GM18517 (cell line): ENCODE data around the gene NPAS2.

Experiments
- ATAC-seq: cut with Tn5 transposase; IDR thresholded peaks from one replicate; pipeline ENCODE4 v1.9.1; 2021; ENCODE audit warnings: mild to moderate bottlenecking, moderate library complexity; ENCODE audit not compliant: unreplicated experiment

Gene NPAS2

DNA sequence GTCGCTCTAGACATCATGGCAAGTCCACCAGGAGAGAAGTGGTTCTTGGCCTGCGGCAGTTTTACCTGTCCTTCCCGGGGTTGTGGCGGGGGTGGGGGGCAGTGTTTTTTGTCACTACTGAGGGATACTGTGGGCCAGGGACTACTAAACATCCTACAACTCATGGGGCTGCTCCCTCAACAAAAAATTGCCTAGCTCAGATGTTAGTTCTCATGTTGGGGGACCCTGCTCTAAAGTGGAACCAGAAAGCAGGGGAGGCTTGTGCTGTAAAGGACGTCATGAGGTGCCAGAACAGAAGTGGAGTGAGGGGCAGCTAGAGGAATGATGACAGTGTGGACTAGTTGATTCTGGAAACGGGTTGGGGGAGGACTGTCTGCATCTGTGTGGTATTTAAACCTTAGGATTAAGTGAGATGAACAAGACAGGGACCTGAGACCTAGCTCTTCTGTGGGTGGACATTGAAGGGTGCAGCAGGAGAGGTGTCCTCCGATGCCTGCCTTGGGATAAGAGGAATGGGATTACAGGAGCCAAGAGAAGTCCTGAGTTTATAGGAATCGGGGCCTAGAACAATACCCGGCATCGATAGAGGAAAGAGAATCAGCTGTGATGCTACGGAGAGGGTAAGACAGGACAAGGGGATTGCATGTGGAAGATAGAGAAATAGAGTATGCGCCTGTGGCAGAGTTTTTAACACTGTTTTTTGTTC lies 184.8 kb downstream of the NPAS2 start:
- ATAC-seq: no peak

- no peak for ATAC-seq
Observed at GRCh38 chr2:101006065-101006715, 186.3 kb downstream of the NPAS2 start.

DNA sequence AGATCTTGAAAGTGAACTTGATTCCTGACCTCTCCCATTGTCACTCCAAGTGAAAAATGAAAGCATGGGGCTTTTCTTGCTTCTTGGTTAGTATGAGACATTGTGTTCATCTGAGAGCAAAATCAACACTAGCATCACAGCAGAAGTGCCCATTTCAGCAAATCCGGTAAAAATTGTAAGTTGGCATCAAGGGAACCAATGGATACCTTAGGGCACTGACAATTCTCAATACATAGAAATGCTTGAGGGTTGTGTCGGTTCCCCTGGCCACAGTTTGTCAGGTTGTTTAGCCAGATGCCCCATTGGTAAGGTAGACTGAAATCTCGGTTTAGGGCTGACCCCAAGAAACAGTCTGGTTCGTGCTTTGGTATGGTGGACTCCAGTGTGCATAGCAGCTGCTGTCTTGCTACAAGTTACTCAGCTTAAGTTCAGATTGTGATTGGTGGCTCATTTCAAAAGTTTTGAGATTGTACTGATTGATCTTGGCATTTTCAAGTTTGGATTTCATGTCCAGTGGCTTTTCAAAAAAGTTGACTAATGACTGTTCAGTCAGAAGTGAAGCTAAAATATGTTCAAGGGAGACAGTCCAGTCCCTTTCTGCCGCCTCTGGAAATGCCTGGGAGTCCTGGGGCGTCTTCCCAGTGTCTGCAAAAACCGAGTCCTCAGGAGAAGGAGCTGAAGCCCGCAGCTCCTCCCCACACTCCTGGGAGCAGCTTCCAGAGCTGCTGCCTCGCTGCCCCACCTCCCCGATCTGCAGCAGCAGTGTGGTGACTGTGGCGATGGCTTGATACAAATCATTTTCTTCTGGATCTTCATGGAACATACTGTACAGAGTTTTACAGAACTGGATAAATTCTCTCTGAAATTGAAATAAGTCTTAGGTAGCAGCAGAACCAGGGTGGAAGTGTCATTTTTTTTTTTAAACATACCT lies 187.7 kb downstream of the NPAS2 start:
- no peak for ATAC-seq

GRCh38 chr2:101011152-101011551 lies 191.2 kb downstream of the NPAS2 start:
- ATAC-seq: no peak

DNA sequence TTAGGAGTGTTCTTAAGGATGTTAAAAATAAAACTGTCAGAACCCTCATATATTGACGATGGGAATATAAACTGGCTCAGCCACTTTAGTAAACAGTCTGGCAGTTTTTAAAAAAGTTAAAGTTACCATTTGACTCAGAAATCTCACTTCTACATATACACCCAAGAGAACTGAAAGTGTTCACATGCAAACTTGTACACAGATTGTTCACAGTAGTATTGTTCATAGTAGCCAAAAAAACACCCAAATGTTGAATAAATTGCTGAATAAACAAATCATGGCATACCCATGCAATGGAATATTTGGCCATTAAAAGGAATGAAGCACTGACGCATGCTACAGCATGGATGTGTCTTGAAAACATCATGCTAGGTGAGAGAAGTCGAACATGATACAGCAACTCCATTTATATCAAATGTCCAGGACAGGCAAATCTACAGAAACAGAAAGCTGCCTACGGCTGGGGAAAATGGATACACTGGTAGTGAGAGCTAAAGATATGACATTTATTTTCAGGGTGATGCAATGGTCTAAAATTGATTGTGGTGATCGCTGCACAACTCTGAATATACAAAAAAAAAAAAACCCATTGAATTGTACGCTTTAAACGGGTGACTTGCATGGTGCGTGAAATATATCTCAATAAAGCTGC lies 192.2 kb downstream of the NPAS2 start:
- ATAC-seq: peak; percentile 96

DNA sequence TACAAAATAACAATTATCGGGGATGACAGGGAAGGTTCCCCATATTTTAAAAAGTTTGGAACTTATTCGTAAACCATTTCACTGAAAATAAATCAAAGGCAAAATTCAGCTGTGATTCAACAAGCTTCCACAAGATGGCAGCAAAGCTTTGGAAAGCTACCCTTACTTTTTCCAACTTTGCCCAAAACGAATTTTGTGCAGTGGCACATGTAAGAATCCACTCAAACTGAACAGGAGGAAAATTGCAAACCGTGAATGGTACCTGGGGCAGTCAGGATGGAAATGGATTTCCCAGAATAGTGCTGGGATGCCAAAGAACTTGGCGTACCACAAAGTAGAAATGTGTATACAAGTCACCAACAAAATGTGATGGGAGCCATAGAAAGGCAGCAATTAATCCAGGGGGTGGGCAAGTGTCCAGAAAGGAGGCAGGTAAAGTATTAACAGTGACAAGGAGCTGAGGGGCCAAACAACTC lies 192.8 kb downstream of the NPAS2 start:
- no peak for ATAC-seq

DNA sequence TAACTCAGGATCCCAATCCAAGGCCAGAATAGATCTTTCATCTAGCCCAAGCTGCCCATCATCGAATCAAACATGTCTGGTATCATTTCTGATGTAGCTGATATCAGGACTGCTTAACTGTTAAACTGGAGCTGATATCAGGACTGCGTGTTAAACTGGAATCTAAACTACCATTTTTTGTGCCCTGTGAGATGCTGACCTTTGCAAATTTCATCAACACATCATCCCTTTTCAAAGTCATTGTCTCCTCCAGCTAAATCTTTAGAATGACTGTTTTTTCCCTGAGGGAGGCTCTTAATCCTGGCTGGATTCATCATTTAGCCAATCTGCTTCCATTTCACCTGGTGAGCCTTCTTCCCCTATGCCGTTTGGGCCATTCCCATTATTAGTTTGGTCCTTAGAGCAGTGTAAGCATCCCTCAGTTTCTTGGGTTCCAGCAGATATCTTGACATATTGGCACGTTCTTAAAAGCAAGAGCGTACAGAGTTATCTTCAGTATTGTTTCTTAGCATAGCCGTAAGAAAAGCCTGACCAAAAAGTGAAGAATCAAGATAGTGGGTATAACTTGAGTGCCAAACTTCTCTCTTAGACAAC lies 194.4 kb downstream of the NPAS2 start:
- ATAC-seq: no peak

DNA sequence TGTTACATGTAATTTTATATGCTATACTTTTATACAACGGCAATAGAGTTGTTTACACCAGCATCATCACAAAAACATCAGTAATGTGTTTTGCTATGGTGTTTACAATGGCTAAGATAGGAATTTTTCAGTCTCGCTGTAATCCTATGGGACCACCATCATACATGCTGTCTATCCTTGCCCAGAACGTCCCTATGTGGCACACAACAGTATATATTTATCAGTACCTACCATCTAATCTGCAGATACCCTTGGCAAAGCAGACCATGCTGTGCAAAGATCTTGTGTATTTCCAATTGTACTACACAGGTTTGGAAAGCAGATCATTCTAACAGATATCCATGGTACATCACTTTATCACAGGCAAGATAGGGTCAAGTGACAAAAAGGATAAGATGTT lies 197.4 kb downstream of the NPAS2 start:
- no peak for ATAC-seq

DNA sequence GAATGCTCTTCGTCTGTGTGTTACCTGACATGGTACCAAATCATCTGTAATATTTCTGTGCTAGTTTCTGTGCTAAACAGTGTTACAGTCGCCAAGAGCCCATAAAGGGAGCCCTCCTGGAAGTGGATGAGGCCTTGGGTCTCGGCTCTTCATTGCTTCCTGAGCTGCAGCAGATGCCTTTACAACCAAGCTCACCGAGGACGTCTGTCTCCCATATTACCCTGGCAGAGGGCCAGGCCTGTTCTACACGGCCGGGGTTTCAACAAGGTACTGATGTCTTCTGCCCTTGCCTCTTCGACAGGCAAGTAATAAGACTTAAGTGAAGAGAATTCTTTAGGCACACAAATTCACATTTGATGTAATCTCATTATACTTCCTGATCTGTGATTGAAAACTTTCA lies 199.0 kb downstream of the NPAS2 start:
- ATAC-seq: no peak

DNA sequence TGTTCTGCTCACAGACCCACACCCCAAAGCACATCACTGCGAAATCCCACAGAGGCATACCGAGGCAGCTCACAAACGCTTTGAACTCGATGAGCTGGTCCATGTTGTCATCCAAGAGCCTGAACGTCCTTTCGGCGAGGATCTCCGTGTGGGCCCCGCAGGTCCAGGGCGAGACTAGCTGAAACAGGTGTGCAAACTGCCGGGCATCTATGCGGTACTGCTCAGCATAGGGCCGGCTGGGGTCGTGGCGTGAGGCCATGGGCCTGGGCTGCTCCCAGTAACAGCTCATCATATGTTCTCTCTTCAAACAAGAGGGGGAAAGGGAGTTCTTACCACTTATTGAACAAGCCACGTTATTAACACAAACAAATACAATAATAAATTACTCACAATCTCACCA lies 202.3 kb downstream of the NPAS2 start:
- ATAC-seq: no peak

- no peak for ATAC-seq
Observed at GRCh38 chr2:101023327-101024107, 203.6 kb downstream of the NPAS2 start.

- no peak for ATAC-seq
Observed at GRCh38 chr2:101025561-101025960, 205.6 kb downstream of the NPAS2 start.

- ATAC-seq: no peak
Observed at GRCh38 chr2:101026253-101026701, 206.3 kb downstream of the NPAS2 start.

- ATAC-seq: no peak
Observed at GRCh38 chr2:101026923-101027469, 207.1 kb downstream of the NPAS2 start.

DNA sequence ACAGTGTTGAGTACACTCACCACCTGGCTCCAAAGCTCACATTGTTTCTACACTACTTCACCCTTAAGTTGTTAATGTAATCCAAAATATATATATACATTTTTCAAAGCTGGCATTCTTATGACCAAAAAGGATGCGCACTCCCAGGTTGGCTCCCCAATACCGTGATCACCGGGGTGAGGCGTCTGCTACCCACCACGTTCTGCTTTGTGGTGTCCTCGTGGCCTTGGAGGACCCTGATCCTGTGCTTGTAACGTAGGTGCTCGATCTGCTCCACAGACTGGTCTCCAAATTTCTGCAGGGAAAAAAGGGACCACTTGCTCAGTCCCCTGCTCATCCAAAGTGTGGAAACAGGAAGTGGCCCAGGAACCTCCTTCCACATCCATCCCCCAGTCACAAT lies 207.9 kb downstream of the NPAS2 start:
- ATAC-seq: no peak

GRCh38 chr2:101030866-101031554 lies 211.1 kb downstream of the NPAS2 start:
- no peak for ATAC-seq

DNA sequence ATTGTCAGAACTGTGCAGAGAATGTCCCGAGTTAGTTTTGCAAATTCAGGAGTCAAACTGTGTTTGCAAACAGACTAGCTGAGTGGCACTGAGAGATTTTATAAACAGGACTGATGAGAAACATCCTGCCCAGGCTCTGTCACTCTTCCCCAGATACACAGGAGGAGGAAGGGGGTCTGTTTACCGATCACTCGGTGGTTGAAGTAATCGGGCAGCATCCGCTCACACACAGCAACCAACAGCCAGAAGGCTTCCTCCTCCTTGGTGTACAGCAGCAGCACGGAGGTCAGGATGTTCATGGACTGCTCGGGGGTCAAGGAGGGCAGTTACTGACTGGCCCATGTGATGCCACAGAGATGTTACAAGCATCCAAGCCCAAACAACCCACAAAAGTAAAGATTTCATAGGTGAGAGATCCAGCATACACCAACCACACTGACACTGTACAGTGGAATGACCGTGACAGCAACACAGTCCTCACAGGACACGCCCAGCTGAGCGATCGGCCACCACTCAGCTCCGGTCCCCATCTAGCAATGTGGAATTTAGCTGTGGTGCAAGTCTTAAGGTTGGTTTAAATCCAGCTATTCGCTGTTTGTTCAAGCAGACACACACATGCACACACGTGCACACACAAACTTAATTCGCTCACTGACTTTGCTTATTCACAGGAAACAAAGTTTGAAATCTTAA lies 212.3 kb downstream of the NPAS2 start:
- ATAC-seq: no peak

GRCh38 chr2:101036562-101036961 lies 216.6 kb downstream of the NPAS2 start:
- ATAC-seq: no peak
